Calu3 (cell line): ENCODE measurements around the gene TTLL5. TPM values are rescaled to one million over a fixed set of nuclear protein-coding genes. Genes with fewer than 3 reads are reported as not detected.

Experiments
- BruUV-seq: library from RNA; stranded (reverse); fragments of 400-500 nt; replicated peaks from 2 replicates; lab custom pipeline; 2021; lab: Mats Ljungman, UMichigan
- CTCF ChIA-PET: fragments of 300-600 bp; sonication (Branson Sonifier 250); formaldehyde crosslinking; loops from one replicate; lab custom pipeline; 2022; ENCODE audit warnings: antibody characterized with exemption; lab: Charles Lee
- DNase-seq: peaks from one replicate; pipeline ENCODE4 v3.0.0; 2022
- H3K27ac Mint-ChIP-seq: one replicate; pipeline ENCODE4 v1.8.0; 2022; ENCODE audit warnings: mixed read lengths; ENCODE audit not compliant: unreplicated experiment
- H3K27me3 Mint-ChIP-seq: one replicate; pipeline ENCODE4 v1.8.0; 2022; ENCODE audit warnings: mixed read lengths; ENCODE audit not compliant: unreplicated experiment
- H3K36me3 Mint-ChIP-seq: one replicate; pipeline ENCODE4 v1.8.0; 2022; ENCODE audit warnings: mild to moderate bottlenecking, moderate library complexity, mixed read lengths; ENCODE audit not compliant: insufficient read depth, unreplicated experiment
- H3K4me1 Mint-ChIP-seq: one replicate; pipeline ENCODE4 v1.8.0; 2022; ENCODE audit warnings: mild to moderate bottlenecking, low read depth, mixed read lengths; ENCODE audit not compliant: unreplicated experiment
- H3K4me3 Mint-ChIP-seq: one replicate; pipeline ENCODE4 v1.8.0; 2022; ENCODE audit warnings: mild to moderate bottlenecking, low read depth, moderate library complexity, mixed read lengths; ENCODE audit not compliant: unreplicated experiment
- H3K9me3 Mint-ChIP-seq: one replicate; pipeline ENCODE4 v1.8.0; 2022; ENCODE audit warnings: low read depth, mixed read lengths; ENCODE audit not compliant: unreplicated experiment
- intact Hi-C: fragments of 100-400 bp; cut with micrococcal nuclease; formaldehyde crosslinking; loops from one replicate; pipeline ENCODE4 v1.10.0; 2022; ENCODE audit not compliant: unreplicated experiment
- total RNA-seq: library from RNA; stranded (reverse); gene quantifications from 2 replicates; pipeline ENCODE4 v1.2.3, GENCODE V29; 2022
- TF ChIP-seq, protein P1 (sequence below): fragments of 200-600 bp; IDR thresholded peaks from one replicate; pipeline ENCODE4 v1.8.0; 2022; ENCODE audit warnings: antibody characterized with exemption; ENCODE audit not compliant: unreplicated experiment

TTLL5 gene
- total RNA-seq, 1 experiment from 2014 or later = 47.5 TPM

DNA sequence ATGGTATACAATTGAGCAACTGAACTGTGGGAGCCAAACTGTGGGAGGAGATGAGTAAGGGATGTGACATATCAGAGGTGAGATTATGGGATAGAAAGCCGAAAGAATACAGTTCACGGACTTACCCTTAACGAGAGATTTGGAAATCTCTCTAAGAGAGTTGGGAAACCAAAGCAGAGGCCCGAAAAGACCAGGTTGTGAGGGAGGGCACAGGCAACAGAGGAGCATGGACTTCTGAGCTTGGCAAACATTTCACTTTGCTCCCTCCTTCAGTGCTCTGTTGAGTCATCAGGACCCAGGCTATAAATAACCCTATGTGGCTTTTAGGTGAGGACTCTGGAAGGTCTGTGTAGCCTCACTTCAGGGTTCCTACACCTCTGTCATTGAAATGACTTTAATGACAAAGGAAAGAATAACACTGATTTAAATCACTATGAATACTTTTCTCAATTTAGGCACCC is 200.1 kb downstream of the TTLL5 start:
- Mint-ChIP-seq H3K36me3 (no peaks in the 10 kb centered on the region), H3K27me3 (no peaks in the 10 kb centered on the region), H3K4me3 (no peak overlapping the region), H3K27ac (no peak overlapping the region), H3K4me1 (peaks cover 16% of the 10 kb centered on the region), H3K9me3 (no peaks in the 10 kb centered on the region)
- CTCF ChIA-PET = no interaction called here
- BruUV-seq = no TSS peak
- no peak for DNase-seq
- intact Hi-C loops = no loop called here
- TF ChIP-seq, protein P1, sequence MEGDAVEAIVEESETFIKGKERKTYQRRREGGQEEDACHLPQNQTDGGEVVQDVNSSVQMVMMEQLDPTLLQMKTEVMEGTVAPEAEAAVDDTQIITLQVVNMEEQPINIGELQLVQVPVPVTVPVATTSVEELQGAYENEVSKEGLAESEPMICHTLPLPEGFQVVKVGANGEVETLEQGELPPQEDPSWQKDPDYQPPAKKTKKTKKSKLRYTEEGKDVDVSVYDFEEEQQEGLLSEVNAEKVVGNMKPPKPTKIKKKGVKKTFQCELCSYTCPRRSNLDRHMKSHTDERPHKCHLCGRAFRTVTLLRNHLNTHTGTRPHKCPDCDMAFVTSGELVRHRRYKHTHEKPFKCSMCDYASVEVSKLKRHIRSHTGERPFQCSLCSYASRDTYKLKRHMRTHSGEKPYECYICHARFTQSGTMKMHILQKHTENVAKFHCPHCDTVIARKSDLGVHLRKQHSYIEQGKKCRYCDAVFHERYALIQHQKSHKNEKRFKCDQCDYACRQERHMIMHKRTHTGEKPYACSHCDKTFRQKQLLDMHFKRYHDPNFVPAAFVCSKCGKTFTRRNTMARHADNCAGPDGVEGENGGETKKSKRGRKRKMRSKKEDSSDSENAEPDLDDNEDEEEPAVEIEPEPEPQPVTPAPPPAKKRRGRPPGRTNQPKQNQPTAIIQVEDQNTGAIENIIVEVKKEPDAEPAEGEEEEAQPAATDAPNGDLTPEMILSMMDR = no peak

- no peak overlapping the region for H3K4me3 Mint-ChIP-seq
- intact Hi-C loops = no loop called here
- no peak overlapping the region for H3K27ac Mint-ChIP-seq
- H3K36me3 Mint-ChIP-seq = peaks cover 6% of the 10 kb centered on the region
- H3K4me1 Mint-ChIP-seq = peaks cover 33% of the 10 kb centered on the region
- TF ChIP-seq, protein P1 = no peak
- no peaks in the 10 kb centered on the region for H3K9me3 Mint-ChIP-seq
- H3K27me3 Mint-ChIP-seq = no peaks in the 10 kb centered on the region
- CTCF ChIA-PET = no interaction called here
- DNase-seq = no peak
- no TSS peak for BruUV-seq
Measured at GRCh38 chr14:75863221-75863620, 202.2 kb downstream of the TTLL5 start.

- TF ChIP-seq, protein P1 = no peak
- intact Hi-C loops = no loop called here
- CTCF ChIA-PET = no interaction called here
Measured at GRCh38 chr14:75864352-75864751, 203.3 kb downstream of the TTLL5 start.

DNA sequence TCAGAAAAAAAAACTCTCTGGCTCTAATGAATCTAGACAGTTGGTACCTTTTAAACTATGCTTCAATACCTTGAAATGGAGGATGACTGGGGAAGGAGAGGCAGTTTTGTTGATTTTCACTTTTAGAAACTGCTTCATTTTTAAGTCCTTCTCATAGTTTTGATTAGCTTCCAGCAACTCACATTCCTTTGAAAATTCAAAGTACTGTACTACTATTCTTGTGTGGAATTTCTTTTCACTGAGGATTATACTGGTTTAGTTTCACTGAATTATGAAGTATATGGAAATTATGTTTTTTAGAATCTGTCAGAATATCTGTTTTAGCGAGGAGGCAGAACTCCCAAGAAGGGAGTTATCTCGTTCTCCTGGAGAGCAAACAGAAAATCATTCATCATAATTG is 204.5 kb downstream of the TTLL5 start:
- DNase-seq = no peak
- no peaks in the 10 kb centered on the region for H3K9me3 Mint-ChIP-seq
- TF ChIP-seq, protein P1 = no peak
- intact Hi-C loops = no loop called here
- CTCF ChIA-PET = no interaction called here
- H3K36me3 Mint-ChIP-seq = peaks cover 14% of the 10 kb centered on the region
- BruUV-seq = no TSS peak
- no peak overlapping the region for H3K27ac Mint-ChIP-seq
- H3K27me3 Mint-ChIP-seq = no peaks in the 10 kb centered on the region
- H3K4me1 Mint-ChIP-seq = peaks cover 38% of the 10 kb centered on the region
- no peak overlapping the region for H3K4me3 Mint-ChIP-seq

More at GRCh38 chr14:75864352-75864751, 203.3 kb downstream of the TTLL5 start:
- Mint-ChIP-seq H3K9me3 (no peaks in the 10 kb centered on the region), H3K27me3 (no peaks in the 10 kb centered on the region), H3K27ac (no peak overlapping the region), H3K4me1 (peaks cover 43% of the 10 kb centered on the region), H3K4me3 (no peak overlapping the region), H3K36me3 (peaks cover 14% of the 10 kb centered on the region)
- no peak for DNase-seq
- BruUV-seq = no TSS peak
